ACHN (cell line): ENCODE measurements around the gene GDPD2.

Experiments used
- DNase-seq: peaks from one replicate; pipeline ENCODE4 v3.0.0-alpha.2; 2015
- in situ Hi-C: cut with HindIII; loops from 2 replicates; pipeline ENCODE4 v1.10.0; 2017; ENCODE audit warnings: low sequenced_read_pairs, low pct_ligation_motif_present, low pct_unique_long_range_greater_than_20kb

The GDPD2 gene

GRCh38 chrX:70464051-70464450 is 40.9 kb downstream of the GDPD2 start:
- DNase-seq, result no peak
- in situ Hi-C loops, result no loop called here

GRCh38 chrX:70466968-70467367 is 43.9 kb downstream of the GDPD2 start:
- in situ Hi-C loops, result no loop called here
- DNase-seq, result no peak

DNA sequence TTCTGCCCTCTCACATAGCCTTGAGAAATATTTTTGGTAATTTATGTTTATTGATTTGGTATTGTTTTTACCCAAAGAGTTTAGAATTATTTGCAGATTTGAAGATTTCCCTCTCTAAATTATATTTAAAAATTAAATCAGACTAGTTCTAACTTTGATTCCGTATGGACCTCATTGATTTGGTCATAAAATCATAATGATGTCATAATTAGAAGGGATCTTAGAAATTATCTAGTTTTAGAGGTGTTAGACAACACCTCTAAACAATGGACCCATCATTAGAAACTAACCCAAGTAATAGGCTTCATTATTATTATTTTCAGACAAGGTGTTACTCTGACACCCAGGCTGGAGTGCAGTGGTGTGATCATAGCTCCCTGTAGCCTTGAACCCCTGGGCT is 45.6 kb downstream of the GDPD2 start:
- DNase-seq, result no peak
- in situ Hi-C loops, result no loop called here

- in situ Hi-C loops, result no loop called here
- no peak for DNase-seq
Measured at GRCh38 chrX:70470850-70471289, 47.8 kb downstream of the GDPD2 start.

DNA sequence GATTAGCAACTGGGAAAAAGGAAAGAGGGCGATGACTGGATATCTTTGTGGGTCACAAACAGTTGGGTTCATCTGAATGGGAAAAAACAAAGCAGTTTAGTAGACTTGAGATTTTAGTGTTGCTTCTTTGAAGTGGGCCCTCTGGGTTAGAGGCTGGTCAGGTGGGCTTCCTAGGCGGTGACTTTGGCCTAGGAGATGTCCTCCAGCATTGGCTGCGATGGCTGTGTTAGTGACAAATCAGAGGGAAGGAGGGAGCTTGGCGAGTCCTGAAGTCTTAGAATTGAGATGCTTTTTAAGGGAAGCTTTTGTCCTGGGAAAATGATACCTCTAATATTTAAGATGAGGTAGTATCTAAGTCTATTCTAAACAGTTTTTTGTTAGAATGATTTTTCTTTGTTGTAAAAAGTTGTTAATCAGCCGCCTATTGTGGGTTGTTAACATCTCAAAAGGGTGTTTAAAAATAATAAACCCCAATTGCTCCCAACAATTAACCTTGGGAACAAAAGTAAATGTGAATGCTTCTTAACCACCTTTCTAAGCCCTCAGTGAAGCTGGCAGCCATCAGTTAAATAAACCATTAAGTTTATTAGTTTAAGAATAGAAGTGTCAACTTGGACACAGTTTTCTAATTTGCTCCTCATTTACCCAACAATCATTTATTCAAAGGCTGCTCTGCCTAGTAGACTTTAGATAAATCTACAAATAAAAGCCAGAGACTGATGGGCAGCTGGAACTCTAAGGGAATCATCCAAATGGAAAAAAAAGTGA is 53.2 kb downstream of the GDPD2 start:
- in situ Hi-C loops, result no loop called here
- no peak for DNase-seq

- DNase-seq, result peak; percentile 41
- in situ Hi-C loops, result no loop called here
Measured at GRCh38 chrX:70476934-70477733, 54.0 kb downstream of the GDPD2 start.

DNA sequence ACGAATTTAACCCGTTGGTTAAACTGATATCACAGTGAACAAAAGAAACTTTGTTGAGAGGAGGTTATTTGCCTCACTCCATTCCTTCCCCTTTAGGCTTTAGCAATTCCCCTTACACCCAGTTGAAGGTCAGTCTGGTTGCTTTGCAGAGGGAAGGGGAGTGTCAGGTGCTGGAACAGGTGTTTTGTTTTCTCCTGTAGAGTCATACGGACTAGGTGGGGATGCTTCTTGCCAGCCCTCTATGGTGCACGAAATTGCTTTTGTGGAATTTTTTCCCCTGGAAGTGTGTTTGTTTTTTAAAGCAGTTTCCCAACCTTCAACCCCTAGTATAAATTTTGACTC is 54.6 kb downstream of the GDPD2 start:
- in situ Hi-C loops, result no loop called here
- no peak for DNase-seq

DNA sequence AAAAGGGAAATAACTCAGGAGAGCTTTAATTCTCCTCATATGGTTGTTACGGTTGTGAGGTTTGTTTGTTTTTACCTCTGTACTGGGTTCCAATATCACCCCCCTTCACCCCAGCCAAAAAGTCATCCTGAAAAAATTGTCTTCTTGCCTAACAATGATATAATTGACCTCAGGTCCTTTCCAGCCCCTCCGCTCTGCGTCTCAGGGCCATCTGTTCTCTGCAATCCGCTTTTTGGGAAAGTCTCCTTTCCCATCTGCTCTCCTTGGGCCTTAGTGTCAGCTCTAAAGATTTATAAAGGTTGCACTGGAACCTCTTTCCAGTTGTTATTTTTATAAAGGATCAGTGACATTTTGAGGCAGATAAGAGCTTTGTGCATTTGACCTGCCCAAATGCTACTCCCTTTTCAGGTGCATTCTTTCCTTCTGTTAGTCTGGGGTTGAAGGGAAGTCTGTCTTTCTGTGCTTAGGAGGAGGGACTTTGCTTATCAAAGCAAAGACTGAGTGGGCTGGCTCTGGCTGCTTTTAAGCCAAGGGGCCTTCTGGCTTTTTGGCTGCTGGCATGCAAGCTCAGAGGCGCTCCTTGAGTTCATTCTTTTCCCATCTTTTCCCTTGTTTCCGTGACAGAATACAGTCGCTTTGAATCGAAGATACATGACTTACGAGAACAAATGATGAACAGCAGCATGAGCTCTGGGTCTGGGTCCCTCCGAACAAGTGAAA is 55.6 kb downstream of the GDPD2 start:
- in situ Hi-C loops, result no loop called here
- no peak for DNase-seq

- in situ Hi-C loops, result no loop called here
- DNase-seq, result peak; percentile 21
Measured at GRCh38 chrX:70479247-70479921, 56.3 kb downstream of the GDPD2 start.

- in situ Hi-C loops, result no loop called here
- DNase-seq, result no peak
Measured at GRCh38 chrX:70479922-70480659, 57.0 kb downstream of the GDPD2 start.

GRCh38 chrX:70480660-70481018 is 57.5 kb downstream of the GDPD2 start:
- DNase-seq, result no peak
- in situ Hi-C loops, result no loop called here

GRCh38 chrX:70481471-70482270 is 58.6 kb downstream of the GDPD2 start:
- in situ Hi-C loops, result no loop called here
- no peak for DNase-seq

DNA sequence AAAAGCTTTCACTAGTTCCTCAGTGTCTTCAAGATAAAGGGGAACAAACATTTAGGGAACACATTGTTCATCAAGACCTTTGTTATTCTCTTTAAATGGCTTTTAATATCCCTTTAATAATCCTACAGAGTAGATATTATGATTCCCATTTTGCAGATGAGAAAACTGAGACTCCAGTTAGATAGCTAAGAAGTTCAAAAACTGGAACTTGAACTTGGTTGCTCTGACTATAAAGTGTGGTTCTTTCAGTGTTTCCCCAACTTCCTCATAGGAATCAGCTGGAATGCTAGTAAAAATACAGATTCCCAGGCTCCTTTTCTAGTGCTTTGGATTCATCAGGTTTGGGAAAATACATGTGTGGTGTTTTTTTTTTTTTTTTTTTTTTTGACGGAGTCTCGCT is 59.2 kb downstream of the GDPD2 start:
- no peak for DNase-seq
- in situ Hi-C loops, result no loop called here
